ENCODE measurements around the gene CDH20.
"Not testable (repeated sequence)": the region's sequence is repeated elsewhere in the genome, so short reads cannot be mapped to it uniquely, and the experiment has no call there.

CDH20 gene

GRCh38 chr18:61360404-61361383 lies 27.5 kb downstream of the CDH20 start:
- TF ChIP-seq CTCF (IDR thresholded peaks at IDR 0.05; ENCODE audit: low read depth, low read length), result no peak
- DNase-seq (ENCODE audit: low read depth, low spot score), result no peak
- in situ Hi-C loops (cut with HindIII; ENCODE audit: low sequenced_read_pairs), result no loop called here
- H3K4me3 ChIP-seq (ENCODE audit: low read depth, low read length), result no peak overlapping the region

- DNase-seq (ENCODE audit: low read depth, low spot score), result no peak
- H3K4me3 ChIP-seq (ENCODE audit: low read depth, low read length), result no peak overlapping the region
- in situ Hi-C loops (cut with HindIII; ENCODE audit: low sequenced_read_pairs), result no loop called here
- TF ChIP-seq CTCF (IDR thresholded peaks at IDR 0.05; ENCODE audit: low read depth, low read length), result no peak
Observed at GRCh38 chr18:61362511-61362910, 29.3 kb downstream of the CDH20 start.

- in situ Hi-C loops (cut with HindIII; ENCODE audit: low sequenced_read_pairs), result no loop called here
- no peak for DNase-seq (ENCODE audit: low read depth, low spot score)
- no peak for TF ChIP-seq CTCF (IDR thresholded peaks at IDR 0.05; ENCODE audit: low read depth, low read length)
- no peak overlapping the region for H3K4me3 ChIP-seq (ENCODE audit: low read depth, low read length)
Observed at GRCh38 chr18:61364953-61365352, 31.7 kb downstream of the CDH20 start.

- no peak for TF ChIP-seq CTCF (IDR thresholded peaks at IDR 0.05; ENCODE audit: low read depth, low read length)
- DNase-seq (ENCODE audit: low read depth, low spot score), result no peak
- in situ Hi-C loops (cut with HindIII; ENCODE audit: low sequenced_read_pairs), result no loop called here
- no peak overlapping the region for H3K4me3 ChIP-seq (ENCODE audit: low read depth, low read length)
Observed at GRCh38 chr18:61368001-61368400, 34.8 kb downstream of the CDH20 start.

GRCh38 chr18:61369671-61370070 lies 36.4 kb downstream of the CDH20 start:
- H3K4me3 ChIP-seq (ENCODE audit: low read depth, low read length); in situ Hi-C loops (cut with HindIII; ENCODE audit: low sequenced_read_pairs); DNase-seq (ENCODE audit: low read depth, low spot score): not testable (repeated sequence)

- H3K4me3 ChIP-seq (ENCODE audit: low read depth, low read length), result no peak overlapping the region
- in situ Hi-C loops (cut with HindIII; ENCODE audit: low sequenced_read_pairs), result no loop called here
- TF ChIP-seq CTCF (IDR thresholded peaks at IDR 0.05; ENCODE audit: low read depth, low read length), result no peak
- DNase-seq (ENCODE audit: low read depth, low spot score), result no peak
Observed at GRCh38 chr18:61371111-61371510, 37.9 kb downstream of the CDH20 start.

- in situ Hi-C loops (cut with HindIII; ENCODE audit: low sequenced_read_pairs), result no loop called here
- no peak for DNase-seq (ENCODE audit: low read depth, low spot score)
- H3K4me3 ChIP-seq (ENCODE audit: low read depth, low read length), result no peak overlapping the region
- no peak for TF ChIP-seq CTCF (IDR thresholded peaks at IDR 0.05; ENCODE audit: low read depth, low read length)
Observed at GRCh38 chr18:61379827-61380226, 46.6 kb downstream of the CDH20 start.
